ENCODE results near the gene CCDC157. TPM values are rescaled to one million over a fixed set of nuclear protein-coding genes. Genes with fewer than 3 reads are reported as not detected.

Gene CCDC157
- total and polyA plus RNA-seq, 12 donors = 0.48 to 9.9 (median 2.8) TPM

DNA sequence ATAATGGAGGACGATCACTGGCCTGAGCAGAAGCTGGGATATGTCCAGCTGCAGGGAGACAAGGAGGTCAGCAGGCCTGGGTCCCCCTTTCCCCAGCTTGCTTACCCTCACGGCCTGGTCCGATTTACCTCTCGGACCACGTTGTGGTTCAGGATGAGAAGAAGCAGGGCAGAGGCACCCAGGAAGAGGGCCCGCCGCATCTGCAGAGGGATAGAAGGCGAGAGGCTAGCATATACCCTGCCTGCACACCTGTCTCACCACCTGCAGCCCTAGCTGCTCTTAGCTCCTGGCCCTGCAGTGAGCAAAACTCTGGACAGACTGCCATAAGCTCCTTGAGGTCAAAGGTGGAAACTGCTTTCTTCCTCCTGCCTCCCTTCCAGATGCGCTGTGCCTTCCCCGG is 29.1 kb downstream of the CCDC157 start:
- TF ChIP-seq POLR2A (IDR thresholded peaks at IDR 0.05) = no peak
- TF ChIP-seq, protein P1, sequence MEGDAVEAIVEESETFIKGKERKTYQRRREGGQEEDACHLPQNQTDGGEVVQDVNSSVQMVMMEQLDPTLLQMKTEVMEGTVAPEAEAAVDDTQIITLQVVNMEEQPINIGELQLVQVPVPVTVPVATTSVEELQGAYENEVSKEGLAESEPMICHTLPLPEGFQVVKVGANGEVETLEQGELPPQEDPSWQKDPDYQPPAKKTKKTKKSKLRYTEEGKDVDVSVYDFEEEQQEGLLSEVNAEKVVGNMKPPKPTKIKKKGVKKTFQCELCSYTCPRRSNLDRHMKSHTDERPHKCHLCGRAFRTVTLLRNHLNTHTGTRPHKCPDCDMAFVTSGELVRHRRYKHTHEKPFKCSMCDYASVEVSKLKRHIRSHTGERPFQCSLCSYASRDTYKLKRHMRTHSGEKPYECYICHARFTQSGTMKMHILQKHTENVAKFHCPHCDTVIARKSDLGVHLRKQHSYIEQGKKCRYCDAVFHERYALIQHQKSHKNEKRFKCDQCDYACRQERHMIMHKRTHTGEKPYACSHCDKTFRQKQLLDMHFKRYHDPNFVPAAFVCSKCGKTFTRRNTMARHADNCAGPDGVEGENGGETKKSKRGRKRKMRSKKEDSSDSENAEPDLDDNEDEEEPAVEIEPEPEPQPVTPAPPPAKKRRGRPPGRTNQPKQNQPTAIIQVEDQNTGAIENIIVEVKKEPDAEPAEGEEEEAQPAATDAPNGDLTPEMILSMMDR (IDR thresholded peaks at IDR 0.05) = no peak
- Histone ChIP-seq H3K27me3 (no peaks in the 10 kb centered on the region), H3K4me3 (no peak overlapping the region), H3K36me3 (replicated peaks in 1 of 2) (peaks cover 0 to 4% of the 10 kb centered on the region in 2 donors), H3K9me3 (replicated peaks in 1 of 3) (no peaks in the 10 kb centered on the region), H3K27ac (no peak overlapping the region), H3K4me1 (replicated peaks in 1 of 2) (peaks cover 0 to 13% of the 10 kb centered on the region in 2 donors)
- no peak for DNase-seq
- intact Hi-C loops (cut with DNase I) = loop anchor here (2.0 to 10.0 kb wide), 5 partner anchors 95 to 281 kb away; partner anchors contain the start of gene CASTOR1 (in 1 of the 2)
- 82 to 94% (median 92%) methylated on average over 3 to 10 of the region's 10 CpGs for WGBS, 4 donors

DNA sequence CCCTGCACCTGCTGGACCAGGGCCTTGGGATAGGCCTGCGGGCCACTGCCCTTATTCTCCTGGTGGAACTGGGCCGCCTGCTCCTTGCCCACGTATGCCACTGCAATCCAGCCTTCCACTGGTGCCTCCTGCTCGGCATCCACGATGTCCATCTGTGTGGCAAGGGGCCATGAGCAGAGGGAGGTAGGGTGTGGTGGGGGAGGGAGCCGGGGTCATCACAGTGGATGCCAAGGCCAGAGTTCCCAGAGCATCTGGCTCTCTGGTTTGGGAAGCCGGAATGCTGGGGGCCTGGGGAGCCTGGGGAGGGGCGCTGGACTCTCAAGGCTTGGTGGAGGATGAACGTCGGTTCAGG is 29.8 kb downstream of the CCDC157 start:
- peak overlapping the region in 1 of 5 donors; percentile 95 for H3K27ac ChIP-seq
- H3K27me3 ChIP-seq = no peaks in the 10 kb centered on the region
- H3K4me1 ChIP-seq (replicated peaks in 1 of 2) = peaks cover 0 to 13% of the 10 kb centered on the region in 2 donors
- no peaks in the 10 kb centered on the region for H3K36me3 ChIP-seq (replicated peaks in 1 of 2)
- no peaks in the 10 kb centered on the region for H3K9me3 ChIP-seq (replicated peaks in 1 of 3)
- peak in 2 of 7 donors; percentile 14 to 32 for DNase-seq
- intact Hi-C loops (cut with DNase I) = loop anchor here (2.0 to 10.0 kb wide), 5 partner anchors 96 to 282 kb away; partner anchors contain the start of gene CASTOR1 (in 1 of the 2)
- WGBS, 4 donors = 20 to 26% (median 23%) methylated on average over 1 to 10 of the region's 10 CpGs
- H3K4me3 ChIP-seq = peak overlapping the region in 1 of 4 donors; percentile 78
- TF ChIP-seq, protein P1 (IDR thresholded peaks at IDR 0.05) = peak in 1 of 6 experiments; percentile 14
- no peak for TF ChIP-seq POLR2A (IDR thresholded peaks at IDR 0.05)

DNA sequence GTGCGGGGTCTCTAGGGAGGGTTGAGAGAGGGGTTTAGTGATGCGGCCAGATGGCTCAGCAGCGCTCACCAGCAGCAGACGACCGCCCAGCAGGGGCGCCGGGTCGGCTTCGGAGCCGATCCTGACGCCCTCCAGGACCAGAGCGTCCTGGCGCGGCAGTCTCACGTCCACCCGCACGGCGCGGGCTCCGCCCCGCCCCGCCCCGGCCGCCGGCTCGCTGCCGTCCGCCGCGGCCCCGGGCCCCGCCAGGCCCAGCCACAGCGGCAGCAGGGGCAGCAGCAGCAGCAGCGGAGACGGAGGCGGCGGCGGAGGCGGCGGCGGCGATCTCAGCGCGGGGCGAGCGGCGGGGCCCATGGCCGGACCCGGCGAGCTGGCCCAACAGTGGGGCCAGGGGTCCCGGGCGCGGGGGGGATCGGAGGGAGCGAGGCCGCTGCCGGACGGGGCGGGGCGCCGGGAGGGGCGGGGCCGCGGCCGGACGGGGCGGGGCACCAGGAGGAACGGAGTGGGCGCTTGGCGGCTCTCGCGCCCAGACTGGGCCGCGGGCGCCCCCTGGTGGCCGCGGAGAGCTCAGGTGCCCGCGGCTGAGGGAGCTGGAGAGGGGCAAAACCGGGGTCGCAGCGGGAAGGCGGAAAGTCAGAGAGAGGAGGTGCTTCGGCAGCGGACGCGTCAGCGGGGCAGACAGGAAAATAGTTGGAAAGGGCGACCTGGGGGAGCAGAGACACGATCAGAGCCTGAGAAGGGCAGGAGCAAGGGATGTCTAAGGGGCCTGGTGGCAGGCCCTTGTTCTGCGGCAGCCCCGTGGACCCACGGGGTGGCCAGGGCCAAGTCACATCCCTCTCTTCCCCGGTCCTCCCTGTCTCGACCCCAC is 30.4 kb downstream of the CCDC157 start, which contains the start of gene RNF215:
Gene RNF215 (minus strand): TSS at position 452 of the 868 bp plus-strand sequence. CDS start 98 bp downstream, at position 354.
- 1 to 3% (median 2%) methylated on average over 21 to 95 of the region's 95 CpGs for WGBS, 4 donors
- Histone ChIP-seq H3K36me3 (replicated peaks in 1 of 2) (no peaks in the 10 kb centered on the region), H3K9me3 (replicated peaks in 1 of 3) (no peaks in the 10 kb centered on the region), H3K27me3 (no peaks in the 10 kb centered on the region), H3K27ac (peak within 1 kb of the TSS in 1 of 5 donors; percentile 95), H3K4me3 (peak within 1 kb of the TSS in 1 of 4 donors; percentile 78), H3K4me1 (replicated peaks in 1 of 2) (peaks cover 0 to 13% of the 10 kb centered on the region in 2 donors)
- intact Hi-C loops (cut with DNase I) = loop anchor here (2.0 to 10.0 kb wide), 5 partner anchors 96 to 282 kb away; partner anchors contain the start of gene CASTOR1 (in 1 of the 2)
- peak; percentile 66 to 86 (median 80) for DNase-seq
- TF ChIP-seq, protein P1 (IDR thresholded peaks at IDR 0.05) = peak; percentile 79 to 98 (median 88)
- no peak for TF ChIP-seq POLR2A (IDR thresholded peaks at IDR 0.05)

DNA sequence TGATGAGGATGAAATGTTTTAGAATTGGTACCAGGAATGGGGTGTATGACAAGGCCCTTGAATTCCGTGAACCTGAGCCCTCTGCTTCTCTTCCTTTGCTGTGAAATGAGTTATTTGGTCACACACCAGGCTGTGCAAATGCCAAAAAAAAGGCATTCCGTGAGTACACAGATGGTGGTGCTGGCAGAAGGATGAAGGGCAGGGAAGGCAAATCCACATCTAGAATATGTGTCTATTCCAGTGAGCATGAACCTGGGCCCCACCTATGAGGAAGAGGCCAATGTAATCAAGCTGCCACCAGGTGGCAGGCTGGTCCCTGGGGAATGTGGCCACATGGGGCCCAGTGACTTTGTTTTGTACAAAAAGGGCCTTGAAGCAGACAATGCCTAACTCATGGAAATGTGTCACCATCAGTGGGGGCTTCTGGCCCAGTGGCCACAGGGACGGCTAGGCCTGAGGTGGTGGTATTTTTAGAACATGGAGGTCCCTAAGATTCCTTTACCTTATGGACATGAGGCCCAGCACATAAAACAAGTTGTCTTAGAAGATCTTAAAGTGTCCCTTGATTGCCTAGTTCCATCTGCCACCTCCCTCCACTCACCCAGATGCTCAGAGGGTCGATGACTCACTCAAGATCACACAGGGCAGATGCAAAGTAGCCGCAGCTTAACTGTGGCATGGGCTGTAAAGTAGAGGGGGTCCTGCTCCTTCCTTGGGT is 34.3 kb downstream of the CCDC157 start:
- Histone ChIP-seq H3K27me3 (no peaks in the 10 kb centered on the region), H3K4me3 (no peak overlapping the region), H3K4me1 (replicated peaks in 1 of 2) (peaks cover 0 to 10% of the 10 kb centered on the region in 2 donors), H3K36me3 (replicated peaks in 1 of 2) (no peaks in the 10 kb centered on the region), H3K27ac (peak overlapping the region in 3 of 5 donors; percentile 5 to 64 (median 44)), H3K9me3 (replicated peaks in 1 of 3) (no peaks in the 10 kb centered on the region)
- TF ChIP-seq, protein P1 (IDR thresholded peaks at IDR 0.05) = peak; percentile 72 to 90 (median 84)
- TF ChIP-seq POLR2A (IDR thresholded peaks at IDR 0.05) = no peak
- DNase-seq = peak; percentile 76 to 86 (median 85)
- intact Hi-C loops (cut with DNase I) = loop anchor here (2.0 to 5.0 kb wide), 2 partner anchors 91 to 94 kb away; no protein-coding TSS in a partner anchor
- WGBS, 4 donors = 45 to 79% (median 47%) methylated on average over 2 to 5 of the region's 5 CpGs
